Prostate gland (tissue), 2 donors: ENCODE results near the gene LCE1A. TPM values are rescaled to one million over a fixed set of nuclear protein-coding genes. Genes with fewer than 3 reads are reported as not detected.

Experiments
- DNase-seq: peaks from one replicate; pipeline ENCODE4 v3.0.0-alpha.2; 2019; ENCODE audit warnings: low spot score
- H3K27ac ChIP-seq, 2 donors: fragments of 200-600 bp; sonication (generic); 2 replicates each; pipeline ENCODE4 v1.5.1; 2017 to 2019
- H3K27me3 ChIP-seq: fragments of 200-600 bp; sonication (generic); replicated peaks from 2 replicates; pipeline ENCODE4 v1.5.1; 2019; ENCODE audit not compliant: insufficient read depth
- H3K36me3 ChIP-seq, 2 donors: fragments of 200-600 bp; sonication (generic); 1 replicate in 1 of 2; 2 replicates in 1 of 2; pipeline versions ENCODE4 v1.5.1 to v1.8.1; 2017 to 2019
- H3K4me1 ChIP-seq: fragments of 200-600 bp; sonication (generic); replicated peaks from 2 replicates; pipeline ENCODE4 v1.5.1; 2019
- H3K4me3 ChIP-seq, 2 donors: fragments of 200-600 bp; sonication (generic); 2 replicates each; pipeline ENCODE4 v1.5.1; 2017 to 2019
- H3K9me3 ChIP-seq: fragments of 200-600 bp; sonication (generic); 2 replicates; pipeline ENCODE4 v1.5.1; 2017
- CTCF ChIP-seq, 4 experiments: fragments of 200-600 bp in 2 of 4; fragments of 450-650 bp in 2 of 4; sonication (generic) in 2 of 4; IDR thresholded peaks; 1 replicate in 3 of 4; 2 replicates in 1 of 4; pipeline ENCODE4 v1.5.1; 2016 to 2019; ENCODE audit warnings: antibody characterized with exemption in 4 of 4, mild to moderate bottlenecking in 2 of 4, moderate library complexity in 2 of 4
- POLR2A ChIP-seq: fragments of 450-650 bp; IDR thresholded peaks from one replicate; pipeline ENCODE4 v1.6.1; 2016; ENCODE audit warnings: antibody characterized with exemption, mild to moderate bottlenecking
- POLR2AphosphoS5 ChIP-seq: sonication (generic); formaldehyde crosslinking; IDR thresholded peaks from one replicate; pipeline ENCODE4 v1.6.1; 2017; ENCODE audit warnings: antibody characterized with exemption
- WGBS: methylation state at CpG from one replicate; pipeline ENCODE4 v1.1.5; 2018; 5-methylcytosine and 5-hydroxymethylcytosine counted together
- intact Hi-C: fragments of 100-400 bp; cut with DNase I; formaldehyde crosslinking; loops from one replicate; pipeline ENCODE4 v1.14.2; 2022
- total RNA-seq, 2 donors: library from RNA; depleted of rRNA; stranded (reverse); fragments of >200 nt; gene quantifications; one replicate each; pipeline ENCODE4 v1.1.0, GENCODE V29; 2016

Gene LCE1A
- total RNA-seq, 2 donors from 2014 or later = 3.4 TPM; not detected in 1

- Histone ChIP-seq H3K9me3 (no peaks in the 10 kb centered on the region), H3K4me3 (no peak overlapping the region), H3K4me1 (no peaks in the 10 kb centered on the region), H3K27ac (no peak overlapping the region), H3K36me3 (no peaks in the 10 kb centered on the region), H3K27me3 (no peaks in the 10 kb centered on the region)
- TF ChIP-seq CTCF (IDR thresholded peaks at IDR 0.05) = no peak
- no peak for TF ChIP-seq POLR2A
- no peak for TF ChIP-seq POLR2AphosphoS5
- intact Hi-C loops = no loop called here
- no peak for DNase-seq
Observed at GRCh38 chr1:152873495-152873894, 46.2 kb downstream of the LCE1A start.

DNA sequence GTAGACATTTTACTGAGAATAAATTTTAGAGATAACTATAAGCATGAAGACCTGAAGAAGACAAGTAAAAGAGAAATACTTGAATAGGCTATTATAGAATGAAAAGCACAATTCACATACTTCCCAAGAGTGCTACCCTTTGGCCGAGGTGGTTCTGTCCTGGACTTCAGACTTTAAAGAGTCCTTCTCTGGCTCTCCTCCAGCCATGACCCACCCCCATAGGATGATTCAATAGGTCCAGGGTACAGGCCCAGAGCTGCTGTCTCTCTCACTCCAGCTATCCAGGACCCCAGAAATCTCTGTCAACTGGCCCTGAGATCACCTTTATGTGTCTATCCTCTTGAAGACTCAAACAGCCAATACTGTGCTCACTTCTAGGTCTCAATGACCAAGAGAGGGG is 49.6 kb downstream of the LCE1A start:
- TF ChIP-seq POLR2A = no peak
- no peak for TF ChIP-seq POLR2AphosphoS5
- no peak for TF ChIP-seq CTCF (IDR thresholded peaks at IDR 0.05)
- no peak overlapping the region for H3K4me3 ChIP-seq
- no peaks in the 10 kb centered on the region for H3K9me3 ChIP-seq
- intact Hi-C loops = no loop called here
- 95% methylated on average over 1 of the region's 1 CpG for WGBS
- H3K4me1 ChIP-seq = no peaks in the 10 kb centered on the region
- no peak for DNase-seq
- H3K27ac ChIP-seq = no peak overlapping the region
- H3K36me3 ChIP-seq = no peaks in the 10 kb centered on the region
- H3K27me3 ChIP-seq = no peaks in the 10 kb centered on the region

Other genes starting within 250 kb of the LCE1A start
- not detected for gene LCE3D, start 247.0 kb upstream of the LCE1A start, total RNA-seq
- gene LCE3C, start 227.2 kb upstream of the LCE1A start, total RNA-seq = not detected
- gene LCE3B, start 213.7 kb upstream of the LCE1A start, total RNA-seq = not detected
- not detected for gene LCE3A, start 204.4 kb upstream of the LCE1A start, total RNA-seq
- gene LCE2D, start 164.1 kb upstream of the LCE1A start, total RNA-seq = not detected
- gene LCE2C, start 152.2 kb upstream of the LCE1A start, total RNA-seq = 1 to 10 TPM in 1 of 2 donors, not detected in 1; 1.8 TPM
- gene LCE2B, start 141.3 kb upstream of the LCE1A start, total RNA-seq = 1 to 10 TPM in 1 of 2 donors, not detected in 1; 3.2 TPM
- not detected for gene LCE2A, start 129.1 kb upstream of the LCE1A start, total RNA-seq
- gene LCE4A, start 119.3 kb upstream of the LCE1A start, total RNA-seq = not detected
- gene KPRP, start 69.4 kb upstream of the LCE1A start, total RNA-seq = under 1 TPM in 1 of 2 donors, not detected in 1; 0.57 TPM
- not detected for gene LCE1F, start 52.3 kb upstream of the LCE1A start, total RNA-seq
- not detected for gene LCE1E, start 41.2 kb upstream of the LCE1A start, total RNA-seq
- gene LCE1D, start 30.8 kb upstream of the LCE1A start, total RNA-seq = not detected
- gene LCE1C, start 20.8 kb upstream of the LCE1A start, total RNA-seq = 1 to 10 TPM in 1 of 2 donors, not detected in 1; 8.6 TPM
- gene LCE1B, start 15.5 kb upstream of the LCE1A start, total RNA-seq = under 1 TPM in 1 of 2 donors, not detected in 1; 0.51 TPM
- not detected for gene LCE6A, start 15.4 kb downstream of the LCE1A start, total RNA-seq
- not detected for gene LCE7A, start 32.5 kb downstream of the LCE1A start, total RNA-seq
- 10 to 100 TPM in 1 of 2 donors, not detected in 1; 36.5 TPM for gene SMCP, start 50.8 kb downstream of the LCE1A start, total RNA-seq
- under 1 TPM; 0.46 to 0.57 TPM for gene IVL, start 81.1 kb downstream of the LCE1A start, total RNA-seq
- gene SPRR5, start 119.7 kb downstream of the LCE1A start, total RNA-seq = not detected
- gene SPRR4, start 143.2 kb downstream of the LCE1A start, total RNA-seq = not detected
- not detected for gene SPRR1A, start 156.6 kb downstream of the LCE1A start, total RNA-seq
- not detected for gene SPRR3, start 174.3 kb downstream of the LCE1A start, total RNA-seq
- gene SPRR1B, start 203.7 kb downstream of the LCE1A start, total RNA-seq = not detected
- gene SPRR2D, start 213.6 kb downstream of the LCE1A start, total RNA-seq = not detected
- gene SPRR2A, start 230.0 kb downstream of the LCE1A start, total RNA-seq = not detected
- not detected for gene SPRR2B, start 244.1 kb downstream of the LCE1A start, total RNA-seq